Subcutaneous adipose tissue (tissue), 4 donors: Measurements from ENCODE around the gene TMEM132C. TPM values are rescaled to one million over a fixed set of nuclear protein-coding genes. Genes with fewer than 3 reads are reported as not detected.

Experiments
- small RNA-seq: library from RNA; depleted of rRNA; stranded (forward); fragments of <200 nt; gene quantifications from one replicate; pipeline ENCODE3, GENCODE V24; 2016
- total RNA-seq, 4 donors: library from RNA; depleted of rRNA; stranded (reverse); fragments of >200 nt; gene quantifications; one replicate each; pipeline ENCODE4 v1.1.0, GENCODE V29; 2016
- TF ChIP-seq, protein P1 (sequence below): fragments of 450-650 bp; IDR thresholded peaks from one replicate; pipeline ENCODE4 v1.5.1; 2016; ENCODE audit warnings: low read depth, mild to moderate bottlenecking, control low read depth, antibody characterized with exemption, moderate library complexity

TMEM132C gene
- total RNA-seq, 4 donors from 2014 or later, result 44.2 to 73.5 (median 67.8) TPM

DNA sequence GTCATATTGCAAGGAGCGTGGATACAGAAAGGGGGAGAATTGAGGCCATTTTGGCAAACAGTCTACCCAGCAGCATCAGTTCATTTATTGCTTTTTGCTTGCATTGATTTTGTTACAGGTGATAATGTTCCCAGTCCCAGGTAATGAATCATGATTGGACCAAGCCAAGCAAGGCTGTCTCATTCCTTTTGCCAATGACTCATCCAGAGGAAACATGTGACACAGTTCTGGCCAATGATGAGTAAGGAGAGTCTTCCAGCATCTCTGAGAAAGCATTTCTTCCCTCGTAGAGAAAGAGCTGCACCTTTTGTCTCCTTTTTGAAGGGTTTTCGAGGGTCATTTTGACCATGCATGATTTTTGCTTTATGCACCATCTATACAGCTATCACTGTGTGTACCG lies 488.6 kb downstream of the TMEM132C start:
- TF ChIP-seq, protein P1, sequence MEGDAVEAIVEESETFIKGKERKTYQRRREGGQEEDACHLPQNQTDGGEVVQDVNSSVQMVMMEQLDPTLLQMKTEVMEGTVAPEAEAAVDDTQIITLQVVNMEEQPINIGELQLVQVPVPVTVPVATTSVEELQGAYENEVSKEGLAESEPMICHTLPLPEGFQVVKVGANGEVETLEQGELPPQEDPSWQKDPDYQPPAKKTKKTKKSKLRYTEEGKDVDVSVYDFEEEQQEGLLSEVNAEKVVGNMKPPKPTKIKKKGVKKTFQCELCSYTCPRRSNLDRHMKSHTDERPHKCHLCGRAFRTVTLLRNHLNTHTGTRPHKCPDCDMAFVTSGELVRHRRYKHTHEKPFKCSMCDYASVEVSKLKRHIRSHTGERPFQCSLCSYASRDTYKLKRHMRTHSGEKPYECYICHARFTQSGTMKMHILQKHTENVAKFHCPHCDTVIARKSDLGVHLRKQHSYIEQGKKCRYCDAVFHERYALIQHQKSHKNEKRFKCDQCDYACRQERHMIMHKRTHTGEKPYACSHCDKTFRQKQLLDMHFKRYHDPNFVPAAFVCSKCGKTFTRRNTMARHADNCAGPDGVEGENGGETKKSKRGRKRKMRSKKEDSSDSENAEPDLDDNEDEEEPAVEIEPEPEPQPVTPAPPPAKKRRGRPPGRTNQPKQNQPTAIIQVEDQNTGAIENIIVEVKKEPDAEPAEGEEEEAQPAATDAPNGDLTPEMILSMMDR, result no peak

Small RNAs within 50 kb of the gene (small RNA-seq; reads per million reads assigned to genes)
- gene MIR3612 (not detected), gene MIR4419B (not detected)
